ENCODE measurements around the gene VWA5A. TPM values are rescaled to one million over a fixed set of nuclear protein-coding genes. Genes with fewer than 3 reads are reported as not detected.

VWA5A gene
- total RNA-seq, 1 donor from 2014 or later, result 2.6 TPM

DNA sequence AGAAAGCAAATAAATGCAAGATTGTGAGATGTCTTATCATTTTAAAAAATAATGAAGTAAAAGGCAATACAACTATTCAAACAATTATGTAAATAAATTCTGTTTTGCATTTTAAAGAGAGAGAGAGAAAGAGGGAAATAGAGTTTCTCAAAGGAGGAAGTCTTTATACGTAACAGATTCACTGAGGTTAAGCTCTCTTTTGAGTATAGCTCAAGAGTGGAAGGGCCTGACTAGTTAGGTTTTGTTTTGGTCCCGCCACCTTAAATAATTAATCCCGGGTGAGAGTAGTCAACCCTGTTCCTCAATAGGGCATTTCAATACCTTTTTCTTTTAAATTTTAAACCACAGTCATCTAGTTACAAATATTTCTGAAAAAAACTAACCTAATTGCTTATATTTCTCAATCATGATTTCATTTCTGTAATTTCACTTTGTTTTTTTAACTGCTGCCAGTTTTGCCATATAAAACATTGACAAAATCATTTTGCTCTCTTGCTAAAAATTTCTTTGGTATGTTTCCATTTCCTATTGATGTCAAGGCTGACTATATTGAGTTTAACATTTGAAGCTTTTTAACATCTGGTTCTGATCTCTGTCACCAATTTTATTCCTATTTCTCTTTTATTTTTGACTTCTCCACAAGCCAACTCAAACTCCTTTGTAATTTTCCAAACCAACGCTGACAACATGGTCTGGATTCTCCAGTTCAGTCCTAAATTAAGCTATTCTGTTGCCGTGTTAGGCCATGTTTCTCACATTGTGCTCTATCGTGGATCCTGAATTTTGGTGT lies 78.2 kb downstream of the VWA5A start:
- TF ChIP-seq, protein P1, sequence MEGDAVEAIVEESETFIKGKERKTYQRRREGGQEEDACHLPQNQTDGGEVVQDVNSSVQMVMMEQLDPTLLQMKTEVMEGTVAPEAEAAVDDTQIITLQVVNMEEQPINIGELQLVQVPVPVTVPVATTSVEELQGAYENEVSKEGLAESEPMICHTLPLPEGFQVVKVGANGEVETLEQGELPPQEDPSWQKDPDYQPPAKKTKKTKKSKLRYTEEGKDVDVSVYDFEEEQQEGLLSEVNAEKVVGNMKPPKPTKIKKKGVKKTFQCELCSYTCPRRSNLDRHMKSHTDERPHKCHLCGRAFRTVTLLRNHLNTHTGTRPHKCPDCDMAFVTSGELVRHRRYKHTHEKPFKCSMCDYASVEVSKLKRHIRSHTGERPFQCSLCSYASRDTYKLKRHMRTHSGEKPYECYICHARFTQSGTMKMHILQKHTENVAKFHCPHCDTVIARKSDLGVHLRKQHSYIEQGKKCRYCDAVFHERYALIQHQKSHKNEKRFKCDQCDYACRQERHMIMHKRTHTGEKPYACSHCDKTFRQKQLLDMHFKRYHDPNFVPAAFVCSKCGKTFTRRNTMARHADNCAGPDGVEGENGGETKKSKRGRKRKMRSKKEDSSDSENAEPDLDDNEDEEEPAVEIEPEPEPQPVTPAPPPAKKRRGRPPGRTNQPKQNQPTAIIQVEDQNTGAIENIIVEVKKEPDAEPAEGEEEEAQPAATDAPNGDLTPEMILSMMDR (IDR thresholded peaks at IDR 0.05; ENCODE audit: partially characterized antibody, unreplicated experiment), result no peak
- peaks cover 2% of the 10 kb centered on the region for H3K27me3 Mint-ChIP-seq (ENCODE audit: unreplicated experiment)
- H3K9me3 Mint-ChIP-seq (ENCODE audit: unreplicated experiment), result peaks cover 3% of the 10 kb centered on the region
- no peak for DNase-seq
- H3K27ac Mint-ChIP-seq (ENCODE audit: unreplicated experiment), result no peak overlapping the region
- peaks cover 17% of the 10 kb centered on the region for H3K4me1 Mint-ChIP-seq (ENCODE audit: low read depth, unreplicated experiment)
- H3K4me3 Mint-ChIP-seq (ENCODE audit: unreplicated experiment), result no peak overlapping the region
- H3K36me3 Mint-ChIP-seq (ENCODE audit: unreplicated experiment), result no peaks in the 10 kb centered on the region

DNA sequence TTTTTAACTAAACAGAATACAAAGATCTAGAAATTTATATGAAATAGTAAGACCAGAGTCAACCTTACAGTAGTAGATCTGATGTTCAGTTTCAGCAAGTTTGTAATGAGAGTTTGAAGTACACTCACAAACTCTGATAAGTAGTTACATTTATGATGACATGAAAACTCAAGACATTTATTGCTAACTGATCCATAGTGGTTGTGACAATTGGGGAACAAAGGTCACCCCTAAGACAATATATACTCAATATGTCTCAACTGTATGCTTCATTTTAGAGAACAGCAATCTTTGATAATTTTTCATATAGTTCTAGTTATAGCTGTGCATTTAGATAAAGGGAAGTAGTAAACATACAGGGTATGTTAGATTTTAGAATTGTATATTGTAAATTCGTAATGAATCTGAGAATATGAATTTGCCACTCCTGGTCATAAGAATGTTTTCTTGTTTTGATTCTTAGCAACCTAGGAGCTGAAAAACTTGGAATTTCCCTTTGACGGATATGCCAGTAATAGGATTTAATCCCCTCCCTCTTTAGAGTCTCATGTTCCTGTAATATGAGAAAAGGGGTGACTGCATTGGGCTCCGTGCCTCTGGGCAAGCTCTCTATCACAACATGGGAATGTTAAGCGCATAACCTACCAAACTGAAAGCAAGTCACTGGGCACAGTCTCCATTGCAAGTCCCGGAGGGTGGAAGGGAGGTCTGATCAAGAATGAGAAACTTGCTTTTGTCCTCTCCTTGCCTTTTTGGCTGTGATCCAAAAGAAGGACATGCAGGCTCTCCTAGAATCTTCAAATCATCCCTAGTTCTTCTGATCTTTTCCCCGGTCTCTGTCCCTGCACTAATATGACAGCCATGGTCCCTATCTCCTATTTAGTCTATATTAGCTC lies 79.3 kb downstream of the VWA5A start:
- Mint-ChIP-seq H3K36me3 (ENCODE audit: unreplicated experiment) (no peaks in the 10 kb centered on the region), H3K27me3 (ENCODE audit: unreplicated experiment) (peaks cover 2% of the 10 kb centered on the region), H3K4me3 (ENCODE audit: unreplicated experiment) (no peak overlapping the region), H3K4me1 (ENCODE audit: low read depth, unreplicated experiment) (peaks cover 18% of the 10 kb centered on the region), H3K9me3 (ENCODE audit: unreplicated experiment) (peaks cover 5% of the 10 kb centered on the region), H3K27ac (ENCODE audit: unreplicated experiment) (no peak overlapping the region)
- no peak for DNase-seq
- TF ChIP-seq, protein P1 (IDR thresholded peaks at IDR 0.05; ENCODE audit: partially characterized antibody, unreplicated experiment), result no peak

DNA sequence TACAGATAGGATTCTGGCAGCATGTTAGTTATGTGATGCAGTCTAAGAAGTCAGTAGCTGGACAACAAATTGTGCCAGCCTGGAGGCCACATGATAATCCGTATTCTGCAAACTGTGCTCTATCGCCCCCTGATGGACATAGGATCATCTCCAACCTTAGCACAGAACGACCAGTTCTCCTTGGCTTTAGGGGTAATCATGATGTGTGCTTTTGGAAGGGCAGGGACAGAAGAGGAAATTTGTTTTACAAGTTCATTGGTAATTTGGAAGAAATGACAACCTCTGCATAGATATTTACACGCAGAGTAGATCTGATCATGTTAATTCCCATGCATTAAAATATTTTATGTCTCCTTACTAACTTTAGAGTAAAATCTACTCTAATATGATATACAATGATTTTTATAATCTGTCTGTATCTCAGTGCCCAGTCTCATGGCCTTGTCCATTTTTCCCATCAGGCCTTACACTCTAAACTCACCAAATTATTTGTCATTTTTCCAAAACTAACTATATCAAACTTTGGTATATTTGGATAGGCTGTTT lies 80.0 kb downstream of the VWA5A start:
- Mint-ChIP-seq H3K4me1 (ENCODE audit: low read depth, unreplicated experiment) (peaks cover 10% of the 10 kb centered on the region), H3K27ac (ENCODE audit: unreplicated experiment) (no peak overlapping the region), H3K36me3 (ENCODE audit: unreplicated experiment) (no peaks in the 10 kb centered on the region), H3K27me3 (ENCODE audit: unreplicated experiment) (peaks cover 2% of the 10 kb centered on the region), H3K4me3 (ENCODE audit: unreplicated experiment) (no peak overlapping the region), H3K9me3 (ENCODE audit: unreplicated experiment) (peaks cover 3% of the 10 kb centered on the region)
- TF ChIP-seq, protein P1 (IDR thresholded peaks at IDR 0.05; ENCODE audit: partially characterized antibody, unreplicated experiment), result peak; percentile 74
- DNase-seq, result peak; percentile 41

Other genes starting within 250 kb of the VWA5A start
- gene TMEM225, start 229.8 kb upstream of the VWA5A start, total RNA-seq (ENCODE audit: unreplicated experiment), result not detected
- not detected for gene OR8D4, start 213.3 kb upstream of the VWA5A start, total RNA-seq (ENCODE audit: unreplicated experiment)
- gene OR4D5, start 175.8 kb upstream of the VWA5A start, total RNA-seq (ENCODE audit: unreplicated experiment), result not detected
- gene OR6T1, start 171.6 kb upstream of the VWA5A start, total RNA-seq (ENCODE audit: unreplicated experiment), result not detected
- not detected for gene OR10S1, start 137.7 kb upstream of the VWA5A start, total RNA-seq (ENCODE audit: unreplicated experiment)
- not detected for gene OR10G6, start 120.3 kb upstream of the VWA5A start, total RNA-seq (ENCODE audit: unreplicated experiment)
- gene OR10G4, start 102.5 kb upstream of the VWA5A start, total RNA-seq (ENCODE audit: unreplicated experiment), result not detected
- gene OR10G9, start 92.4 kb upstream of the VWA5A start, total RNA-seq (ENCODE audit: unreplicated experiment), result not detected
- gene OR10G8, start 88.7 kb upstream of the VWA5A start, total RNA-seq (ENCODE audit: unreplicated experiment), result not detected
- gene OR10G7, start 74.1 kb upstream of the VWA5A start, total RNA-seq (ENCODE audit: unreplicated experiment), result not detected
- 0.29 TPM for gene OR10D3, start 67.9 kb downstream of the VWA5A start, total RNA-seq (ENCODE audit: unreplicated experiment)
- gene OR8G1, start 125.6 kb downstream of the VWA5A start, total RNA-seq (ENCODE audit: unreplicated experiment), result not detected
- not detected for gene OR8G5, start 140.9 kb downstream of the VWA5A start, total RNA-seq (ENCODE audit: unreplicated experiment)
- gene OR8D1, start 198.5 kb downstream of the VWA5A start, total RNA-seq (ENCODE audit: unreplicated experiment), result not detected
- gene OR8D2, start 204.7 kb downstream of the VWA5A start, total RNA-seq (ENCODE audit: unreplicated experiment), result not detected